GM18517 (cell line): Measurements from ENCODE around the gene HS6ST3.

Experiments used
- ATAC-seq: cut with Tn5 transposase; IDR thresholded peaks from one replicate; pipeline ENCODE4 v1.9.1; 2021; ENCODE audit warnings: mild to moderate bottlenecking, moderate library complexity; ENCODE audit not compliant: unreplicated experiment

HS6ST3 gene

GRCh38 chr13:96779691-96780090, 689.8 kb downstream of the HS6ST3 start:
- ATAC-seq: no peak

GRCh38 chr13:96780105-96780504, 690.2 kb downstream of the HS6ST3 start:
- ATAC-seq: no peak

- ATAC-seq: no peak
These were observed 691.2 kb downstream of the HS6ST3 start for GRCh38 chr13:96781141-96781540.

DNA sequence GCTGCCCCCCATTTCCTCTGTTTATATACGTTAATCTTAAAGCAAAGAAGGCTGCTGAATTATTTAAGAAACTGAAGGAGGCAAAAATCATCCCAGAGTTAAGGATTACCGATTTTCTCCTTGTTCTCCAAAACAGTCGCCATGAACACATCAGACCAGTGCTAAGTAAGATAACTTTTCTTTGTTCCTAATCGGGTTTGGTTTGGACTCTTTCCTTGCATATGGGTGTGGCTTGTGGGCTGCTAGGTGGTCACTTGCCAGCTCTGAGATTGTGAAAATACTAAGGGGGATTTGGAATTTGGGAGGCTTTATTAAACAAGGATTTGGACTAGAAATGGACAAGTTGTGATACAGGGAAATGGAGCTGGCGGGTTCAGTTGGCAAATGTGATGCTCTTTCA, 692.3 kb downstream of the HS6ST3 start:
- no peak for ATAC-seq

GRCh38 chr13:96783057-96783456, 693.1 kb downstream of the HS6ST3 start:
- no peak for ATAC-seq

DNA sequence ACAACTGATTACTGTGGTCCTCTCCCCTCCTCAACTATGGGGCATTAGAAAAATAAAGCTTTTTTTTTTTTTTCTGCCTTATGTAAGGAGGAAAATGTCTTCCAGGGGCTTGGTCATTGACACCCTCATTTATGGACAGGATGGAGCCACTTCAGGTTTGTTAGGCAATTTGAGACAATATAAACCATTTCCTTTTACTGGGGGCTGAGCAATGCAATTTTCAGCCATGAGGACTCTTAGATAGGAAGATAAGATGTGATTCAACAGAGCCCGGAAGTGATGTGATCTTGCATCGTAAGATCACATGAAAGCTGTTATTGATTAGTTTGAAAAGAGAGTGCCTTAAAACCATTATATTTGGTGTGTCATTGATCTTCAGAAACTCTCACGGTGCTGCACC, 693.6 kb downstream of the HS6ST3 start:
- no peak for ATAC-seq

DNA sequence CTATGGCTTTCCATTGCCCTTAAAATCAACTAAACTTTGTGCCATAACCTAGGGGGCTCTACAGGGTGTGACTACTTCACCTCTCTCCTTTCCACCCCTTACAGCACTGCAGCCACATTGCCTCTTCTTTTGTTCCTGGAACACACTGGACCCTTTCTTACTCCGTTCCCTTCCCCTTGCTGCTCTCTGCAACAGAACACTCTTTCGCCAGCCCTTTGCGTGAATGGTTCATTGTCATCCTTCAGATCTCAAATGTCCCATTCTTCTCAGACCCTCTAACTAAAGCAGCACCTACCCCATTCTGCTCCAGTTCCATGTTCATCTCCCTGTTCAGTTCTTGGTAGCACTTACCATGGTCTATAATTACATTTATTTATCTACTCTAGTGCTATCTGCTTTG, 696.1 kb downstream of the HS6ST3 start:
- no peak for ATAC-seq

DNA sequence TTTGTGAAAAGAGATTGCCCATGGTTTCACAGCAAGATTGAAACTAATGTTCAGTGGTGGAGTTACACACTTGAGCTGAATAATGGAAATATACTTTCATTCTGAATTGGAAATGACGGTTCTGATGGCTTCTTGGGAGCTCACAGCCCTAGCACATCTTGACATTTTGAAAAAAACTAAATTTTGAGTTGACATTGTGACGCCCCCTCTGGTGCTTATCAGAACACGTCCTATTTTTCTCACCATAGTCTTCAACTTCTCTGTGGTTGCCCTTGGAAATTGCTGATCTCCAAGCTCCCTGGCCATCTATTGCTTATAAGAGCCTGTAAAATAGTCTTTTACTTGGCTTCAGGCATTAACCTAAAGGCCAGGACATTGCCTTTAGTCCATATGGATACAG, 702.3 kb downstream of the HS6ST3 start:
- no peak for ATAC-seq

- ATAC-seq: no peak
These were observed 703.0 kb downstream of the HS6ST3 start for GRCh38 chr13:96792736-96793403.

- ATAC-seq: no peak
These were observed 703.5 kb downstream of the HS6ST3 start for GRCh38 chr13:96793404-96793755.

- no peak for ATAC-seq
These were observed 704.8 kb downstream of the HS6ST3 start for GRCh38 chr13:96794669-96795068.

DNA sequence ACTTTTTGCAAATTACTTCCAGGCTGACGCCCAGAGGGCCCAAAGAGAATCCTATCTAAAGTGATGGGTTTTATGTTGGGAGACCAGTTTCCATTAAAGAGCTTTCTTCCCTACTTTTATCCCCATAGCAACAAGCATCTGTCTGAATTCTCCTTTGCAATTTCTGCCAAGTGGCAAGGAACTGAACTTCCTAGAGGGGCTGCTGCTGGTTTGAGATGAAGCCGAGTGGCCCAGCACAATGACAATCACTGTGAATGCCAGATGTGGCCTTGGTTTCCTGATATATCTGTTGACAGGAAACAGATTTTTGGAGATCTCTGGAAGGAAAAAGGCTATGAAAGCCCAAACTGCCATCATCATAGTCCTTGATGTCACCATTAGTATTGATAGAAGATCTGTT, 705.8 kb downstream of the HS6ST3 start:
- no peak for ATAC-seq

DNA sequence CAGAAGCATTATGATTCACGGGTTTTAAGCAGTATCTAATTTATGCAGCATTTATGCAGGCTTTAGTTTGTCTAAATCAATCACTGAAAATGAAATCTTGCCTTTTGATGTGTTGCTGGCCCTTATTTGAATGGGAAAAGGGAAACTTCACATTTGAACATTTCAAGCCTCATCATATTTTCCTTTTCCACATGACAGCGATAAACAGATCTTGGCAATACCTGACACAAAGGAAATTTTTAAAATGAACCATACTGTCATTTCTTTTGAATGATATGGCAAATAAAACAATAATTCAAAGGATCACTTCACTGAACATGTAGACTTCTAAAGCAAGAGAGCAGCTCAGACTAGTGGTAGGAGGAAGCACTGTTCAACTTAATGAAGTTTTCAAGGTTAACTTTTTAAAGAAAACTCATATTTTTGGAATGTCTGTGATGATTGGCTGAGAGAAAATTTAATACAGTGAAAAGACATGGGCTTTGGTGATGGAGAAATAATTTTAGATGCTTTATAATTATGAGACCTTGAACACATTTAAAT, 706.3 kb downstream of the HS6ST3 start:
- no peak for ATAC-seq

GRCh38 chr13:96797136-96797535, 707.2 kb downstream of the HS6ST3 start:
- no peak for ATAC-seq

- ATAC-seq: no peak
These were observed 713.7 kb downstream of the HS6ST3 start for GRCh38 chr13:96803456-96804100.

DNA sequence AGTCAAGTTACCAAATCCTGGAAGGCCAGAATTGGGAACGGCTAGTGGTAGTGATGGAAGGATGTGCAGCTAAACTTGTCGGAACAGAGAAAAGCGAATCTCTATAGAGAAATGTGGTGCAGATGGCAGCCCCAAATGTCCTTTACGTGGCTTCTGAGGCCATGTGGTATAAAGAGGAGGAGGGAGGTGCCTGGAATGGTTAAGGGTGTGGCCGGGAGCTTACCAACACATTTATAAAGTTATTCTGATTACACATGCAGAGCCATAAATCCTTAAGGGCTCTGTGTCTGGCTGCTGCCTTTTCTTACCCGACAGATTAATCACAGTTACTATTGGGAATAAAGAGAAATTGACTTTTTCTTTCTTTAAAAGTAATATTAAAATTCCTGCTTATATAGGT, 714.3 kb downstream of the HS6ST3 start:
- no peak for ATAC-seq

DNA sequence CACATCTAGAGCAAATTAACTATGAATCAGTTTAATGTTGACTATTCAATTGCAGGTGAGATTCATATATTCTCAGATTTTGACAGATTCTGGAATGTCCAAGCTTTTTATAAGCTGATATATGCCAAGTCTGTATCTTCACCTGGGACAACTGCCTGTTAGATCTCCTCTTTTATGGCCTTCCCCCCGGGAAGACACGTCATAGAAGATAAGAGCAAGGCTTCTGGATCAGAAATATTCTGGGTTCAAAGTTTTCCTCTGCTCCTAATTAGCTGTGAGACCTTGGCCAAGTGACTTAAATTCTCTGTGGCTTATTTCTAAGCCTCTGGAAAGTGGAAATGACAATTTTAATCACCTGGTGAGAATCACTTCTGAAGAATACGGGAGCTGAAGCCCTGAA, 716.8 kb downstream of the HS6ST3 start:
- no peak for ATAC-seq

DNA sequence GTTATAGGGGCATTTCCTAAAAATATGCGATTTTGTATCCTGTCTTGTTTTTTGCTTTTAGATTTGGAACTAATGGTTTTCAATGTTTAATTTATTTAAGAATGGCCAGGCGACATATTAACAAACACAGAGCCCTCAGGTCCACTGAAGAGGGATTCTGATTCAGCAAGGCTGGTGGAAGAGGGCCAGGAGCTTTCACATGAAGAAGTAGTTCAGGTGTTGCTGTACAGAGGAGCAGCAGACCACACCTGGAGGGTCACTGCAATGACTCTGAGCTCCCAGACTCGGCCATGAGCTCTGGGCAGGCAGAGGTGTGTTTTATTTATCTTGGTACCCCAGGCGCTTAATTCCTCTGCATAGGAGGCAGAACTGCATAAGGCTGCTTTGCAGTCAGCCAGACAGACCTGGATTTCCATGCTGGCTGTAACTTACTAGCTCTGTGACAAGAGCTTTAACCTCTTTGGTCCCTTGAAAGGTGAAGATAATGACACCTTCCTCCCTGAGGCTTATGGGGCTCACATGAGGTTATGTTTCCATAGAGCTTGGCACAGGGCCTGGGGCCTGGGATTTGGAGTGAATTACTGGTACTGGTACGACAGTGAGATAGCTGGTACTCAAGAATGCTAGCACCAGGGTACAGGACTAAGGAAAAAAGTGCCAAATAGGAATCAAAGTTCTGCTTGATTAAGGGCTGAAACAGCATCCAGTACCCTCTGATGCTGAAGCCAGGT, 719.6 kb downstream of the HS6ST3 start:
- ATAC-seq: no peak

DNA sequence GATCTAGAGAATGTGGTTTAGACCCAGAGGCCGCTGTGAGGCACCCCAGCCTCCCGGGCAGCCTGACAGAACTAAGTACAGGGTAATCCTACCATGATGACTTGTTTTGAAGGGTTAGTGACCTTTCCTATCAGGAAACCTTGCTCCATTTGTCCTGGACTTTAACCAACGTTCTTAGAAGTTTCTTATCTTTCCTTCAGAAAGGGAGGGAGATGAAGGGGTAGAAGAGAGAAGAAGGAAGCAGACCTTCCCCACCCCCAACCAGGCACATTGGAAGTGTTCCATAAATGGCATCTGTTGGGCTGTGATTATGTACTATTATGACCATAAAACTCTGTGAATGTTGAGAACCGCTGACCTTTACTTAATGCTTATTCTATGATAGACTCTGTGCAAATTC, 720.2 kb downstream of the HS6ST3 start:
- no peak for ATAC-seq

- no peak for ATAC-seq
These were observed 721.1 kb downstream of the HS6ST3 start for GRCh38 chr13:96811049-96811448.

GRCh38 chr13:96816261-96816660, 726.4 kb downstream of the HS6ST3 start:
- ATAC-seq: no peak

DNA sequence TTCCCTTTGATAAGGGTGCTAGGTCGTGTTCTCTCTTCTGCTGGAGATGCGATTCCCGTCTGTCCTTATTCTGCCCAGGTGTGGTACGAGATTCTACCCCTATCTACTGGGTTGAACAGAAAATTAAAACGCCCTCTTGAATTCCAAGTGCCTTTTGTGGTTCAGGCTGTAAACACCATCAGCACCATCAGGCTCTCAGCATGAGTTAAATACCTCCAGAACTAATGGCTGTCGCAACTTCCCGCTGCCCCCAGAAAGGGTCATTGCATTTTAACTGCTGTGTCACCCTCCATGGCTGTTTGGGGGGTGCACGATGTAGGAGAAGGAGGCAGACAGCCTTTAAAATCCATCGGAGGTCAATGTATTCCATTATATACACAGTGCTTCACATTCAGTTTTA, 727.0 kb downstream of the HS6ST3 start:
- ATAC-seq: no peak
